ENCODE data around the gene SDK1. TPM values are rescaled to one million over a fixed set of nuclear protein-coding genes. Genes with fewer than 3 reads are reported as not detected.

Gene SDK1
- total and polyA plus RNA-seq, 4 donors: 0.12 to 0.47 (median 0.36) TPM

DNA sequence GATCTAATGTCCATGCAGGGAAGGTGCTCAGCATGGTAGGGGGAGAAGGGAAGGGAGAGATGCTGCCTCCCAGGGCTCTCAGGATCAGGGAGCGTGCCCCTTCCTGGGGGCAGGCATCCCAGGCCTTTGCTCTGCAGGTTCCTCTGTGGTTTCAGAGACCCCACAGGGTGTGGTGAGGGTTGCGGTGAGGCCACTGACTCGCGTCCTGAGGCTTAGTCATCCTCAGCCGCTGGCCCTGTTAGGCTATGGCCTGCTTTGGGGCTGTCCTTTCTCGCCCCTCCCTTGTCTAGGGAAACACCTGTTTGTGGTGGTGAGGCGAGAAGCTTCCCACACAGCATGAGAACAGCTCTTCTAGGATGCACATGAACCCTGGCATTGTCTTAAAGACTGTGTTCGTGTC, 822.8 kb downstream of the SDK1 start:
- no peaks in the 10 kb centered on the region for H3K27me3 ChIP-seq (ENCODE audit: control insufficient read depth in 4 of 4, insufficient read depth in 4 of 4, low read length in 3 of 4)
- WGBS: 85% methylated on average over 8 of the region's 8 CpGs
- no peak overlapping the region for H3K9ac ChIP-seq (ENCODE audit: low read depth in 1 of 2, low read length in 2 of 2)
- H3K4me3 ChIP-seq (ENCODE audit: low read depth in 1 of 3, low read length in 3 of 3): no peak overlapping the region
- no peak for DNase-seq (ENCODE audit: low spot score)
- no peaks in the 10 kb centered on the region for H3K36me3 ChIP-seq (ENCODE audit: control insufficient read depth in 4 of 4, insufficient read depth in 3 of 4, low read depth in 1 of 4, low read length in 3 of 4)
- H3K27ac ChIP-seq (ENCODE audit: low read depth in 1 of 2, low read length in 2 of 2): no peak overlapping the region
- H3K9me3 ChIP-seq (ENCODE audit: control insufficient read depth in 4 of 4, low read length in 3 of 4): peaks cover 0 to 5% (median 0%) of the 10 kb centered on the region in 4 donors
- no peaks in the 10 kb centered on the region for H3K4me1 ChIP-seq (ENCODE audit: control insufficient read depth in 4 of 4, insufficient read depth in 4 of 4, low read length in 3 of 4)
- no peak for TF ChIP-seq RAD21 (IDR thresholded peaks at IDR 0.05)
- TF ChIP-seq NR2F2 (IDR thresholded peaks at IDR 0.05): no peak
- TF ChIP-seq, protein P1, sequence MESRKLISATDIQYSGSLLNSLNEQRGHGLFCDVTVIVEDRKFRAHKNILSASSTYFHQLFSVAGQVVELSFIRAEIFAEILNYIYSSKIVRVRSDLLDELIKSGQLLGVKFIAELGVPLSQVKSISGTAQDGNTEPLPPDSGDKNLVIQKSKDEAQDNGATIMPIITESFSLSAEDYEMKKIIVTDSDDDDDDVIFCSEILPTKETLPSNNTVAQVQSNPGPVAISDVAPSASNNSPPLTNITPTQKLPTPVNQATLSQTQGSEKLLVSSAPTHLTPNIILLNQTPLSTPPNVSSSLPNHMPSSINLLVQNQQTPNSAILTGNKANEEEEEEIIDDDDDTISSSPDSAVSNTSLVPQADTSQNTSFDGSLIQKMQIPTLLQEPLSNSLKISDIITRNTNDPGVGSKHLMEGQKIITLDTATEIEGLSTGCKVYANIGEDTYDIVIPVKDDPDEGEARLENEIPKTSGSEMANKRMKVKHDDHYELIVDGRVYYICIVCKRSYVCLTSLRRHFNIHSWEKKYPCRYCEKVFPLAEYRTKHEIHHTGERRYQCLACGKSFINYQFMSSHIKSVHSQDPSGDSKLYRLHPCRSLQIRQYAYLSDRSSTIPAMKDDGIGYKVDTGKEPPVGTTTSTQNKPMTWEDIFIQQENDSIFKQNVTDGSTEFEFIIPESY (IDR thresholded peaks at IDR 0.05): no peak
- TF ChIP-seq SP1 (IDR thresholded peaks at IDR 0.05): no peak
- no peak for TF ChIP-seq FOXA2 (IDR thresholded peaks at IDR 0.05)
- TF ChIP-seq GABPA (IDR thresholded peaks at IDR 0.05 in 1 of 2, conservative IDR thresholded peaks at IDR 0.05 in 1 of 2): no peak
- TF ChIP-seq HNF4G (IDR thresholded peaks at IDR 0.05): no peak

DNA sequence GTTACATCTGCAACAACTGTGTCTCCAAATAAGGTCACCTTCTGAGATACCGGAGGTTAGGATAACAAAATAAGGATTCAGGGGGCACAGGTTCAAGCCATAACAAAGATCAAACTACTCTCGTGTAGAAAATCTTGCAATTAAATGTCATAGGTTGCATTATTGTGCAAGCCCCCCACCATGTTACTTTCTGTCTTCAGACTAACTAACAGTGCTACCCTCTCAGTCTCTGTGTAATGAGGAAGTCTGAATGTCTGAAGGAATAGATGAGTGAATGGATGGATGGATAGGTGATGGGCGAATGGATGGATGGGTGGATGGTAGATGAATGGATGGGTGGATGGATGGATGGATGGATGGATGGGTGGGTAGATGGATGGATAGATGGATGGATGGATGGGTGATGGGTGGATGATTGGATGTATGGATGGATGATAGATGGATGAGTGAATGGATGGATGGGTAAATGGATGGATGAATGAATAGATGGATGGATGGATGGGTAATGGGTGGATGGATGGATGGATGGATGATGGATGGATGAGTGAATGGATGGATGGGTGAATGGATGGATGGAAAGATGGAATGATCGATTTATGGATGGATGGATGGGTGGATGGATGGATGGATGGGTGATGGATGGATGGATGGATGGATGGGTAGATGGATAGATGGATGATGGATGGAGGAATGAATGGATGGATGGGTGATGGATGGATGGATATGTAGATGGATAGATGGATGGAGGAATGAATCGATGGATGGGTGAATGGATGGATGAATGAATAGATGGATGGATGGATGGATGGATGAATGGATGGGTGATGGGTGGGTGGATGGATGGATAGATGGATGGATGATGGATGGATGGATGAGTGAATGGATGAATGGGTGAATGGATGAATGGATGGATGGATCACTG, 823.8 kb downstream of the SDK1 start:
- DNase-seq (ENCODE audit: low spot score): no peak
- TF ChIP-seq, protein P2, sequence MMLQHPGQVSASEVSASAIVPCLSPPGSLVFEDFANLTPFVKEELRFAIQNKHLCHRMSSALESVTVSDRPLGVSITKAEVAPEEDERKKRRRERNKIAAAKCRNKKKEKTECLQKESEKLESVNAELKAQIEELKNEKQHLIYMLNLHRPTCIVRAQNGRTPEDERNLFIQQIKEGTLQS (IDR thresholded peaks at IDR 0.05): no peak
- no peak for TF ChIP-seq FOXA1 (IDR thresholded peaks at IDR 0.05)
- TF ChIP-seq REST (IDR thresholded peaks at IDR 0.05): no peak
- no peak for TF ChIP-seq CTCF (IDR thresholded peaks at IDR 0.05; ENCODE audit: low read depth, low read length, missing input control)
- TF ChIP-seq RAD21 (IDR thresholded peaks at IDR 0.05): no peak
- no peak for TF ChIP-seq RXRA (IDR thresholded peaks at IDR 0.05)
- no peak for TF ChIP-seq TAF1 (conservative IDR thresholded peaks at IDR 0.05)
- no peak for TF ChIP-seq EGR1 (IDR thresholded peaks at IDR 0.05; ENCODE audit: low read depth in 2 of 2)
- no peak for TF ChIP-seq FOXA2 (IDR thresholded peaks at IDR 0.05)
- no peak for TF ChIP-seq HNF4G (IDR thresholded peaks at IDR 0.05)
- TF ChIP-seq, protein P1 (IDR thresholded peaks at IDR 0.05): no peak
- no peak for TF ChIP-seq HNF4A (conservative IDR thresholded peaks at IDR 0.05)
- TF ChIP-seq JUND (IDR thresholded peaks at IDR 0.05): no peak
- no peak for TF ChIP-seq SP1 (IDR thresholded peaks at IDR 0.05)
- no peak for TF ChIP-seq YY1 (IDR thresholded peaks at IDR 0.05)
- no peaks in the 10 kb centered on the region for H3K4me1 ChIP-seq (ENCODE audit: control insufficient read depth in 4 of 4, insufficient read depth in 4 of 4, low read length in 3 of 4)
- H3K9ac ChIP-seq (ENCODE audit: low read depth in 1 of 2, low read length in 2 of 2): no peak overlapping the region
- H3K27me3 ChIP-seq (ENCODE audit: control insufficient read depth in 4 of 4, insufficient read depth in 4 of 4, low read length in 3 of 4): no peaks in the 10 kb centered on the region
- 92% methylated on average over 5 of the region's 5 CpGs for WGBS
- no peaks in the 10 kb centered on the region for H3K36me3 ChIP-seq (ENCODE audit: control insufficient read depth in 4 of 4, insufficient read depth in 3 of 4, low read depth in 1 of 4, low read length in 3 of 4)
- H3K27ac ChIP-seq (ENCODE audit: low read depth in 1 of 2, low read length in 2 of 2): no peak overlapping the region
- H3K4me3 ChIP-seq (ENCODE audit: low read depth in 1 of 3, low read length in 3 of 3): no peak overlapping the region
- H3K9me3 ChIP-seq (ENCODE audit: control insufficient read depth in 4 of 4, low read length in 3 of 4): peaks cover 0 to 5% (median 0%) of the 10 kb centered on the region in 4 donors

Data from liver (tissue), 9 donors.